ENCODE results near the gene CNTNAP5.

DNA sequence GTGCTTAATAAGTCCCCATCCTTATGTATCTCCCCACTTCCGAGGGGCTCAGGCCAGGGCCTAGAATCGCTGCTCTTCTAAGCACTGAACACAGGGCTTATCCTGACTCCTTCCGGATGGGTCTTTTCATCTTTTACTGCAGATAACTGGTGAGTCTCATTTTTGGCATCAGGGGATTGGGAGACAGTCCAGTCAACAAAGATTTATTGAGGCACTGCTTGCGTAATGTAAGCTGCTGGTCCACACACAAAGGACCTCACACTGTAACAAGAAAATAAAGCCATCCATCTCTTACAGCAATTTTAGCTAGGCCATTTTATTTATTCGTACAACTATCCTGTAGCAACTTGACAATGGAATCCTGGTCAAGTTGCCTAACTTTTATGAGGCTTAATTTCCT, 600.5 kb downstream of the CNTNAP5 start:
- TF ChIP-seq, protein P1, sequence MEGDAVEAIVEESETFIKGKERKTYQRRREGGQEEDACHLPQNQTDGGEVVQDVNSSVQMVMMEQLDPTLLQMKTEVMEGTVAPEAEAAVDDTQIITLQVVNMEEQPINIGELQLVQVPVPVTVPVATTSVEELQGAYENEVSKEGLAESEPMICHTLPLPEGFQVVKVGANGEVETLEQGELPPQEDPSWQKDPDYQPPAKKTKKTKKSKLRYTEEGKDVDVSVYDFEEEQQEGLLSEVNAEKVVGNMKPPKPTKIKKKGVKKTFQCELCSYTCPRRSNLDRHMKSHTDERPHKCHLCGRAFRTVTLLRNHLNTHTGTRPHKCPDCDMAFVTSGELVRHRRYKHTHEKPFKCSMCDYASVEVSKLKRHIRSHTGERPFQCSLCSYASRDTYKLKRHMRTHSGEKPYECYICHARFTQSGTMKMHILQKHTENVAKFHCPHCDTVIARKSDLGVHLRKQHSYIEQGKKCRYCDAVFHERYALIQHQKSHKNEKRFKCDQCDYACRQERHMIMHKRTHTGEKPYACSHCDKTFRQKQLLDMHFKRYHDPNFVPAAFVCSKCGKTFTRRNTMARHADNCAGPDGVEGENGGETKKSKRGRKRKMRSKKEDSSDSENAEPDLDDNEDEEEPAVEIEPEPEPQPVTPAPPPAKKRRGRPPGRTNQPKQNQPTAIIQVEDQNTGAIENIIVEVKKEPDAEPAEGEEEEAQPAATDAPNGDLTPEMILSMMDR (IDR thresholded peaks at IDR 0.05; ENCODE audit: low read depth, low read length) = no peak
- TF ChIP-seq, protein P2, sequence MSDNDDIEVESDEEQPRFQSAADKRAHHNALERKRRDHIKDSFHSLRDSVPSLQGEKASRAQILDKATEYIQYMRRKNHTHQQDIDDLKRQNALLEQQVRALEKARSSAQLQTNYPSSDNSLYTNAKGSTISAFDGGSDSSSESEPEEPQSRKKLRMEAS (IDR thresholded peaks at IDR 0.05; ENCODE audit: low read depth, low read length) = no peak
- TF ChIP-seq POLR2A (IDR thresholded peaks at IDR 0.05; ENCODE audit: extremely low read depth, insufficient read length) = no peak
- TF ChIP-seq MYC (IDR thresholded peaks at IDR 0.05; ENCODE audit: low read depth, low read length) = no peak
